SK-N-SH (cell line): ENCODE results near the gene SLC41A3.

Source experiments
- FOXJ3 ChIP-seq: sonication (generic); formaldehyde crosslinking; IDR thresholded peaks from 2 replicates; pipeline ENCODE4 v1.5.1; 2020; ENCODE audit warnings: mild to moderate bottlenecking, missing genetic modification reagents
- SMC3 ChIP-seq: IDR thresholded peaks from 2 replicates; pipeline ENCODE4 v1.6.1; 2012; ENCODE audit warnings: low read depth, low read length, improper control_type of control experiment
- TF ChIP-seq, protein P1 (sequence below): IDR thresholded peaks from 2 replicates; pipeline ENCODE4 v1.4.0; 2012; ENCODE audit warnings: low read depth, borderline replicate concordance
- TF ChIP-seq, protein P2 (sequence below): fragments of 200-600 bp; sonication (generic); IDR thresholded peaks from 2 replicates; pipeline ENCODE4 v1.6.1; 2017; ENCODE audit warnings: antibody characterized with exemption, mild to moderate bottlenecking, moderate library complexity

DNA sequence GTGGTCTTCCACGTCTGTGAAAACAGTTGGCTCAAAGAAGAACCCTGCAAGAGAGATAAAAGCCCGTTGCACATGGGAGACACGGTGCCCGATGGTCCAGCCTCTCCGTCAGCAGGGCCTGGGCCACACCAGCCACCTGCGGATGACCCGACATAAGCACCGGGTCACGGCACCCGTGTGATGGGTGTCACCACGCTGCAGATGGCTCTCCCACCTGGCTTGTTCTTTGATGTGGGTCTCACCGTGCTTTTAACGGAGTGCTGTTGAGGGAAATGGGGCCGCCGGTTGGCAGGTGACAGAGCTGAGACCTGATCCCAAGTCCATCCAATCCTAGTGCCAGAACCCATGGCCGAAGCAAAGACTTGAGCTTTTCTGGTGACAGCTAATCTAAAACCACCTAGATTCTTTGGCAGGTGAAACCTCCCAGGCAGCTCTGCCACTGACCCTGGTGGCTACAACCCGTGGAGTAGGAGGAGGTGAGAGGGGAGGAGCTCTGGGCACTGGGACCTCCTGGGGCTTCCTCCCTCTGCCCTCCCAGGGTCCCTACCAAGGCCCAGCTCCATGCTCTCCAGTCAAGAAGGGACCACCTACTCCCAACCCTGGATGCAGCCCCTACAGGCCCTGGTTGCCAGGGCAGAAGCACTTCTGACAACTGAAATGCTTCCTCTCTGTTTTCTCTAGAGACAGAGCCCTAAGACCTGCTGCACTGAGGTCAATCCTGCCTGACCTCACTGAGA, 23.4 kb upstream of the SLC41A3 start:
- TF ChIP-seq, protein P1, sequence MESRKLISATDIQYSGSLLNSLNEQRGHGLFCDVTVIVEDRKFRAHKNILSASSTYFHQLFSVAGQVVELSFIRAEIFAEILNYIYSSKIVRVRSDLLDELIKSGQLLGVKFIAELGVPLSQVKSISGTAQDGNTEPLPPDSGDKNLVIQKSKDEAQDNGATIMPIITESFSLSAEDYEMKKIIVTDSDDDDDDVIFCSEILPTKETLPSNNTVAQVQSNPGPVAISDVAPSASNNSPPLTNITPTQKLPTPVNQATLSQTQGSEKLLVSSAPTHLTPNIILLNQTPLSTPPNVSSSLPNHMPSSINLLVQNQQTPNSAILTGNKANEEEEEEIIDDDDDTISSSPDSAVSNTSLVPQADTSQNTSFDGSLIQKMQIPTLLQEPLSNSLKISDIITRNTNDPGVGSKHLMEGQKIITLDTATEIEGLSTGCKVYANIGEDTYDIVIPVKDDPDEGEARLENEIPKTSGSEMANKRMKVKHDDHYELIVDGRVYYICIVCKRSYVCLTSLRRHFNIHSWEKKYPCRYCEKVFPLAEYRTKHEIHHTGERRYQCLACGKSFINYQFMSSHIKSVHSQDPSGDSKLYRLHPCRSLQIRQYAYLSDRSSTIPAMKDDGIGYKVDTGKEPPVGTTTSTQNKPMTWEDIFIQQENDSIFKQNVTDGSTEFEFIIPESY = no peak
- TF ChIP-seq, protein P2, sequence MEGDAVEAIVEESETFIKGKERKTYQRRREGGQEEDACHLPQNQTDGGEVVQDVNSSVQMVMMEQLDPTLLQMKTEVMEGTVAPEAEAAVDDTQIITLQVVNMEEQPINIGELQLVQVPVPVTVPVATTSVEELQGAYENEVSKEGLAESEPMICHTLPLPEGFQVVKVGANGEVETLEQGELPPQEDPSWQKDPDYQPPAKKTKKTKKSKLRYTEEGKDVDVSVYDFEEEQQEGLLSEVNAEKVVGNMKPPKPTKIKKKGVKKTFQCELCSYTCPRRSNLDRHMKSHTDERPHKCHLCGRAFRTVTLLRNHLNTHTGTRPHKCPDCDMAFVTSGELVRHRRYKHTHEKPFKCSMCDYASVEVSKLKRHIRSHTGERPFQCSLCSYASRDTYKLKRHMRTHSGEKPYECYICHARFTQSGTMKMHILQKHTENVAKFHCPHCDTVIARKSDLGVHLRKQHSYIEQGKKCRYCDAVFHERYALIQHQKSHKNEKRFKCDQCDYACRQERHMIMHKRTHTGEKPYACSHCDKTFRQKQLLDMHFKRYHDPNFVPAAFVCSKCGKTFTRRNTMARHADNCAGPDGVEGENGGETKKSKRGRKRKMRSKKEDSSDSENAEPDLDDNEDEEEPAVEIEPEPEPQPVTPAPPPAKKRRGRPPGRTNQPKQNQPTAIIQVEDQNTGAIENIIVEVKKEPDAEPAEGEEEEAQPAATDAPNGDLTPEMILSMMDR = no peak
- no peak for TF ChIP-seq SMC3
- no peak for TF ChIP-seq FOXJ3 (CRISPR knock-in tag)
